HG03571 (cell line): ENCODE data around the gene WDR81.
"Not testable (repeated sequence)": the region's sequence is repeated elsewhere in the genome, so short reads cannot be mapped to it uniquely, and the experiment has no call there.

Source experiments
- ATAC-seq: cut with Tn5 transposase; IDR thresholded peaks from one replicate; pipeline ENCODE4 v1.9.1; 2021; ENCODE audit not compliant: unreplicated experiment

Gene WDR81

GRCh38 chr17:1713160-1713877, 11.2 kb upstream of the WDR81 start:
- ATAC-seq, result no peak

GRCh38 chr17:1713878-1714426, 10.6 kb upstream of the WDR81 start:
- ATAC-seq, result no peak

- no peak for ATAC-seq
These were observed 10.0 kb upstream of the WDR81 start for GRCh38 chr17:1714427-1714979.

- no peak for ATAC-seq
These were observed 9.3 kb upstream of the WDR81 start for GRCh38 chr17:1714980-1715802.

- no peak for ATAC-seq
These were observed 8.8 kb upstream of the WDR81 start for GRCh38 chr17:1715803-1716075.

GRCh38 chr17:1716076-1716911, 8.2 kb upstream of the WDR81 start:
- peak; percentile 70 for ATAC-seq

GRCh38 chr17:1716912-1717695, 7.4 kb upstream of the WDR81 start:
- peak; percentile 34 for ATAC-seq

GRCh38 chr17:1718362-1719165, 5.9 kb upstream of the WDR81 start:
- no peak for ATAC-seq

GRCh38 chr17:1720856-1721386, 3.6 kb upstream of the WDR81 start:
- ATAC-seq, result no peak

GRCh38 chr17:1722022-1722421, 2.5 kb upstream of the WDR81 start:
- not testable (repeated sequence) for ATAC-seq

- ATAC-seq, result peak; percentile 1
These were observed 551 bp downstream of the WDR81 start for GRCh38 chr17:1724869-1725641.

- no peak for ATAC-seq
These were observed 1.4 kb downstream of the WDR81 start for GRCh38 chr17:1725642-1726511.

GRCh38 chr17:1726626-1727257, 2.2 kb downstream of the WDR81 start:
- no peak for ATAC-seq

GRCh38 chr17:1727258-1727789, 2.8 kb downstream of the WDR81 start:
- no peak for ATAC-seq

- no peak for ATAC-seq
These were observed 3.5 kb downstream of the WDR81 start for GRCh38 chr17:1727876-1728630.

- ATAC-seq, result no peak
These were observed 5.4 kb downstream of the WDR81 start for GRCh38 chr17:1729966-1730325.
